Breast epithelium (tissue), 3 donors: ENCODE results near the gene ZNF438.

Source experiments
- POLR2A ChIP-seq: fragments of 450-650 bp; IDR thresholded peaks from one replicate; pipeline ENCODE4 v1.6.1; 2016; ENCODE audit warnings: antibody characterized with exemption, mild to moderate bottlenecking, moderate library complexity
- POLR2AphosphoS5 ChIP-seq, 3 donors: sonication (generic); formaldehyde crosslinking; IDR thresholded peaks; one replicate each; pipeline ENCODE4 v1.6.1; 2017; ENCODE audit warnings: antibody characterized with exemption in 3 of 3
- TF ChIP-seq, protein P1 (sequence below), 3 donors: fragments of 450-650 bp; IDR thresholded peaks; one replicate each; pipeline ENCODE4 v1.5.1; 2016 to 2017; ENCODE audit warnings: antibody characterized with exemption in 3 of 3, mild to moderate bottlenecking in 3 of 3, moderate library complexity in 3 of 3

DNA sequence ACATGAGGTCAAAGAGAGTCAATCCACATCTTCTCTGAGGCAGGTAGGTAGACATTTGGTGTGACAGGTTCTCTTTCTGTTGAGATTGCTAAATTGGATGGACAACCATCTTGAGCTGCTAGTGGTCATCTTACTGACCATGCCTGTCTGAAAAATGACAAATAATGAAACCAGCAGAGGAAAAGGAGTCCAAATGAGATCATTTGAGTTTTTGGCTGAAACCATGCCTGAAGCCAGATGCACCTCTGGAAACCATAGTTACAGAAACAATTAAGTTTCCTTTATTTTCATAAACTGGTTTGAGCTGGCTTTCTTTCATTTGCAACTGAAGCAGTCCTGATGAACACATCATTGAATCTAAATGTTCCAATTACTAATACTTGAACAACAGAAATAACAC, 100.6 kb downstream of the ZNF438 start:
- TF ChIP-seq, protein P1, sequence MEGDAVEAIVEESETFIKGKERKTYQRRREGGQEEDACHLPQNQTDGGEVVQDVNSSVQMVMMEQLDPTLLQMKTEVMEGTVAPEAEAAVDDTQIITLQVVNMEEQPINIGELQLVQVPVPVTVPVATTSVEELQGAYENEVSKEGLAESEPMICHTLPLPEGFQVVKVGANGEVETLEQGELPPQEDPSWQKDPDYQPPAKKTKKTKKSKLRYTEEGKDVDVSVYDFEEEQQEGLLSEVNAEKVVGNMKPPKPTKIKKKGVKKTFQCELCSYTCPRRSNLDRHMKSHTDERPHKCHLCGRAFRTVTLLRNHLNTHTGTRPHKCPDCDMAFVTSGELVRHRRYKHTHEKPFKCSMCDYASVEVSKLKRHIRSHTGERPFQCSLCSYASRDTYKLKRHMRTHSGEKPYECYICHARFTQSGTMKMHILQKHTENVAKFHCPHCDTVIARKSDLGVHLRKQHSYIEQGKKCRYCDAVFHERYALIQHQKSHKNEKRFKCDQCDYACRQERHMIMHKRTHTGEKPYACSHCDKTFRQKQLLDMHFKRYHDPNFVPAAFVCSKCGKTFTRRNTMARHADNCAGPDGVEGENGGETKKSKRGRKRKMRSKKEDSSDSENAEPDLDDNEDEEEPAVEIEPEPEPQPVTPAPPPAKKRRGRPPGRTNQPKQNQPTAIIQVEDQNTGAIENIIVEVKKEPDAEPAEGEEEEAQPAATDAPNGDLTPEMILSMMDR (IDR thresholded peaks at IDR 0.05), result no peak
- TF ChIP-seq POLR2AphosphoS5 (IDR thresholded peaks at IDR 0.05), result no peak
- no peak for TF ChIP-seq POLR2A
